MM.1S (cell line): Measurements from ENCODE around the gene BCAP31.
"Not testable (repeated sequence)": the region's sequence is repeated elsewhere in the genome, so short reads cannot be mapped to it uniquely, and the experiment has no call there.

Experiments
- DNase-seq: peaks from one replicate; pipeline ENCODE4 v3.0.0-alpha.2; 2015
- H2AFZ ChIP-seq: fragments of 300-600 bp; sonication (generic); 2 replicates; pipeline ENCODE4 v1.6.0; 2016; ENCODE audit warnings: antibody characterized with exemption, low read length
- H3F3A ChIP-seq: fragments of 300-600 bp; sonication (generic); 2 replicates; pipeline ENCODE4 v1.6.1; 2016; ENCODE audit warnings: mild to moderate bottlenecking, antibody characterized with exemption, low read length, moderate library complexity, mixed read lengths; ENCODE audit not compliant: insufficient read depth
- H3K27ac ChIP-seq: fragments of 300-600 bp; sonication (generic); 2 replicates; pipeline ENCODE4 v1.5.1; 2016; ENCODE audit warnings: mild to moderate bottlenecking, low read length
- H3K27me3 ChIP-seq: fragments of 300-600 bp; sonication (generic); replicated peaks from 2 replicates; pipeline ENCODE4 v1.6.0; 2016; ENCODE audit warnings: low read length; ENCODE audit not compliant: insufficient read depth
- H3K36me3 ChIP-seq: fragments of 300-600 bp; sonication (generic); replicated peaks from 2 replicates; pipeline ENCODE4 v1.6.1; 2016; ENCODE audit warnings: mild to moderate bottlenecking, low read length, mixed read lengths; ENCODE audit not compliant: insufficient read depth
- H3K4me1 ChIP-seq: fragments of 300-600 bp; sonication (generic); 2 replicates; pipeline ENCODE4 v1.6.1; 2016; ENCODE audit warnings: low read length, mixed read lengths
- H3K4me2 ChIP-seq: fragments of 300-600 bp; sonication (generic); 2 replicates; pipeline ENCODE4 v1.6.0; 2016; ENCODE audit warnings: low read depth, low read length
- H3K4me3 ChIP-seq: fragments of 300-600 bp; sonication (generic); 2 replicates; pipeline ENCODE4 v1.5.1; 2016; ENCODE audit warnings: low read length, mixed read lengths
- H3K79me2 ChIP-seq: fragments of 300-600 bp; sonication (generic); 2 replicates; pipeline ENCODE4 v1.6.1; 2016; ENCODE audit warnings: mixed run types, low read length, mixed read lengths
- H3K9ac ChIP-seq: fragments of 300-600 bp; sonication (generic); 2 replicates; pipeline ENCODE4 v1.6.1; 2016; ENCODE audit warnings: low read length, mixed read lengths
- H3K9me2 ChIP-seq: fragments of 300-600 bp; sonication (generic); replicated peaks from 2 replicates; pipeline ENCODE4 v1.6.1; 2016; ENCODE audit warnings: mild to moderate bottlenecking, low read length, mixed read lengths; ENCODE audit not compliant: insufficient read depth
- H3K9me3 ChIP-seq: fragments of 300-600 bp; sonication (generic); replicated peaks from 2 replicates; pipeline ENCODE4 v1.6.1; 2016; ENCODE audit warnings: mild to moderate bottlenecking, low read length, mixed read lengths; ENCODE audit not compliant: insufficient read depth
- H4K20me1 ChIP-seq: fragments of 300-600 bp; sonication (generic); 2 replicates; pipeline ENCODE4 v1.6.1; 2016; ENCODE audit warnings: mild to moderate bottlenecking, low read length, moderate library complexity, mixed read lengths; ENCODE audit not compliant: insufficient read depth
- CTCF ChIP-seq: fragments of 300-600 bp; sonication (generic); IDR thresholded peaks from 2 replicates; pipeline ENCODE4 v1.5.1; 2016; ENCODE audit warnings: antibody characterized with exemption, low read length, mixed read lengths
- EZH2 ChIP-seq: fragments of 300-600 bp; sonication (generic); optimal IDR thresholded peaks from 2 replicates; pipeline ENCODE3; 2017; ENCODE audit warnings: low read depth, mild to moderate bottlenecking, antibody characterized with exemption, low read length, mixed read lengths
- EZH2phosphoT487 ChIP-seq: fragments of 300-600 bp; sonication (generic); IDR thresholded peaks from 2 replicates; pipeline ENCODE4 v1.6.1; 2018; ENCODE audit warnings: antibody characterized with exemption, low read length

BCAP31 gene

DNA sequence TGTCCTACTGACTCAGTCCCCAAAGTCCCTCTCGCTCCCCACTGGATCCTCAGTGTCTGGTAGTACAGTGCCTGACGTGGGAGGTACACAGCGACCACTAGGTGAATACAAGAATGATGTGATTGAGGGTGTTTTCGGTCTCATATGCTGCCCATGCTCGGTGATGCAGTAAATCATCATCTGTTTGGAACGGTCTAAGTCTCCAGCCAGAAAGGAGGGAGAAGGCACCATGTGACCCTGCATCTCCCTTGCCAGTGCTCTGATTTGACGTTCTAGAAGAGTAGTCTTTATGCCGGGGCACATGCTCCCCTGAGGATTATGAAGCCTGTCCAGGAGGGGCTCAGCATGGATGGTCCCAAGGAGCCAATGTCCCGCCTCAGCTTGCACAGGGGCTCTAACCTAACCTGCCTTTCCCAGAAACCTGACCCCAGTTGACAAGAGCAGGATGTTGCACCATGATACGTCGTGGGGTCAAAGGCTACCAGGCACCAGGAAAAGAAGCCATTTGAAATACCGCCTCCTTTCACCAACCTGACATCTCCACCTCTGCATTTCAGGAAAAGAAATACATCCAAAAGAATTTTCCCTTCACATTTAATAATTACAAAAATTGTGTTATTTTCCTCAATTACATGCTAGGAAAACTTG, 26.1 kb upstream of the BCAP31 start:
- no peak overlapping the region for H3K4me2 ChIP-seq
- no peak for DNase-seq
- no peaks in the 10 kb centered on the region for H4K20me1 ChIP-seq
- no peaks in the 10 kb centered on the region for H3K9me2 ChIP-seq
- no peak overlapping the region for H2AFZ ChIP-seq
- no peaks in the 10 kb centered on the region for H3K4me1 ChIP-seq
- H3K9me3 ChIP-seq: no peaks in the 10 kb centered on the region
- no peaks in the 10 kb centered on the region for H3F3A ChIP-seq
- no peak overlapping the region for H3K27ac ChIP-seq
- TF ChIP-seq EZH2: no peak
- no peak for TF ChIP-seq CTCF
- no peak for TF ChIP-seq EZH2phosphoT487
- no peaks in the 10 kb centered on the region for H3K27me3 ChIP-seq
- H3K9ac ChIP-seq: no peak overlapping the region
- H3K79me2 ChIP-seq: no peaks in the 10 kb centered on the region
- H3K4me3 ChIP-seq: no peak overlapping the region
- no peaks in the 10 kb centered on the region for H3K36me3 ChIP-seq

GRCh38 chrX:153749017-153749416, 24.8 kb upstream of the BCAP31 start:
- H3K4me1 ChIP-seq, H3F3A ChIP-seq, H3K4me3 ChIP-seq, H3K9me2 ChIP-seq, H3K9ac ChIP-seq, H3K27me3 ChIP-seq, H3K9me3 ChIP-seq, H3K79me2 ChIP-seq, DNase-seq, H2AFZ ChIP-seq, H3K27ac ChIP-seq, H3K4me2 ChIP-seq, H3K36me3 ChIP-seq, H4K20me1 ChIP-seq: not testable (repeated sequence)

DNA sequence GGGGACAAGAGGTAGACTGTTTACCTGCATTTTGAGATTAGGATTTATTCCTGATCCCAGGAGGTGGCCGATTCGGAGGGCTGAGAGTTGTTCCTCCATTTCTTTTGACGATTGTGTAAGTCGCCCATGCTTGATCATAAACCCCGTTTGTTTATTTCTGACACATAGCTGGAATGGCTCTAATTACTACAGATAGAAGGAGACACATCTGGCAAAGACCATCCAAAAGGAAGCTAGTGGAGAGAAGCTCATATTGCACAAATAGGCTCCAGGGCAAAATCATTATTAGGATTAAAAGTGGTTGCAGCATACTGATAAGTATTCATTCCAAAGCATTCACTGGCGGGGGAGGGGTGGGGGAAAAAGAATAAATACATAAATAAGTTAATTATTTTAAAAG, 22.8 kb upstream of the BCAP31 start:
- H3K79me2 ChIP-seq, H3K9ac ChIP-seq, H3K9me3 ChIP-seq, H4K20me1 ChIP-seq, H3K4me2 ChIP-seq, H2AFZ ChIP-seq, H3K27ac ChIP-seq, DNase-seq, H3F3A ChIP-seq, H3K27me3 ChIP-seq, H3K36me3 ChIP-seq, H3K9me2 ChIP-seq, H3K4me3 ChIP-seq, H3K4me1 ChIP-seq: not testable (repeated sequence)

GRCh38 chrX:153746359-153746758, 22.2 kb upstream of the BCAP31 start:
- Histone ChIP-seq H3K27me3 (no peaks in the 10 kb centered on the region), H3F3A (no peaks in the 10 kb centered on the region), H3K36me3 (no peaks in the 10 kb centered on the region), H4K20me1 (no peaks in the 10 kb centered on the region), H3K4me2 (no peak overlapping the region), H3K9ac (no peak overlapping the region), H3K9me2 (no peaks in the 10 kb centered on the region), H3K9me3 (no peaks in the 10 kb centered on the region), H3K4me1 (no peaks in the 10 kb centered on the region), H3K79me2 (no peaks in the 10 kb centered on the region), H3K27ac (no peak overlapping the region), H3K4me3 (no peak overlapping the region), H2AFZ (no peak overlapping the region)
- TF ChIP-seq EZH2 (no peak), EZH2phosphoT487 (no peak), CTCF (no peak)
- no peak for DNase-seq

DNA sequence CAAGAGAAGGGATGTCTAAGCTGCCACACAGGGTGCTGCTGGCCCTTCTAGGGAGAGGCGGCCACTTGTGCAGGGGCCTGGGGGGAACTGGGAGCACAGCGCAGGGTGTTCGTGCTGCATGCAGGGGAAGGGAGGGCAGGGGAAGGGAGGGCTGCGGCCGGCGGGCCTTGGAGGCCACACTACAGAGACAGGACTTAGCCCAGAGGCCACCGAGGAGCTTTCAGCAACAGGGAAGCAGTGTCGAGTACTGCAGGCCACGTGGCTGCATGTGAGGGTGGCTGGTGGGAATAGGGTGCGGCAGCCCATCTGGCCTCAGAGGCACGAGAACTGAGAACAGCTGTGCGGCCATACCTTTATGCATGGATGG, 20.9 kb upstream of the BCAP31 start:
- H3K79me2 ChIP-seq, H3K9me3 ChIP-seq, H3K4me1 ChIP-seq, H3K9me2 ChIP-seq, H3F3A ChIP-seq, H2AFZ ChIP-seq, H3K27ac ChIP-seq, H3K9ac ChIP-seq, H3K27me3 ChIP-seq, H4K20me1 ChIP-seq, H3K36me3 ChIP-seq, H3K4me3 ChIP-seq, H3K4me2 ChIP-seq, DNase-seq: not testable (repeated sequence)
